Transverse colon (tissue), 4 donors: ENCODE measurements around the gene DMRT2. TPM values are rescaled to one million over a fixed set of nuclear protein-coding genes. Genes with fewer than 3 reads are reported as not detected.

ENCODE experiments used
- DNase-seq: peaks from one replicate; pipeline ENCODE4 v3.0.0-alpha.2; 2019
- H3K27ac ChIP-seq, 4 donors: fragments of 200-600 bp; sonication (generic); 2 replicates each; pipeline ENCODE4 v1.5.1; 2016 to 2018; ENCODE audit warnings: inconsistent platforms in 4 of 4
- H3K27me3 ChIP-seq: fragments of 200-600 bp; sonication (generic); 2 replicates; pipeline ENCODE4 v1.5.1; 2017; ENCODE audit warnings: inconsistent platforms
- H3K36me3 ChIP-seq, 4 donors: fragments of 200-600 bp; sonication (generic); 2 replicates each; pipeline ENCODE4 v1.5.1; 2017 to 2019; ENCODE audit warnings: inconsistent platforms in 4 of 4
- H3K4me1 ChIP-seq, 4 donors: fragments of 200-600 bp; sonication (generic); 2 replicates each; pipeline ENCODE4 v1.5.1; 2017 to 2020; ENCODE audit warnings: inconsistent platforms in 4 of 4
- H3K4me3 ChIP-seq, 4 donors: fragments of 200-600 bp; sonication (generic); 1 replicate in 1 of 4; 2 replicates in 3 of 4; pipeline versions ENCODE4 v1.5.1 to v1.6.1; 2017 to 2019; ENCODE audit warnings: inconsistent platforms in 4 of 4
- H3K9me3 ChIP-seq, 2 donors: fragments of 200-600 bp; sonication (generic); 2 replicates each; pipeline ENCODE4 v1.5.1; 2017 to 2019; ENCODE audit warnings: inconsistent platforms in 2 of 2
- CTCF ChIP-seq, 5 experiments: fragments of 200-600 bp in 3 of 5; fragments of 450-650 bp in 2 of 5; sonication (generic) in 3 of 5; IDR thresholded peaks; 1 replicate in 2 of 5; 2 replicates in 3 of 5; pipeline ENCODE4 v1.5.1; 2016 to 2017; ENCODE audit warnings: antibody characterized with exemption in 5 of 5, inconsistent platforms in 3 of 5, mild to moderate bottlenecking in 2 of 5, moderate library complexity in 1 of 5
- EP300 ChIP-seq: sonication (generic); formaldehyde crosslinking; IDR thresholded peaks from one replicate; pipeline ENCODE4 v1.6.1; 2017; ENCODE audit warnings: antibody characterized with exemption, low read depth
- POLR2A ChIP-seq: fragments of 450-650 bp; IDR thresholded peaks from one replicate; pipeline ENCODE4 v1.6.1; 2016; ENCODE audit warnings: antibody characterized with exemption, mild to moderate bottlenecking, moderate library complexity
- POLR2AphosphoS5 ChIP-seq, 3 donors: sonication (generic); formaldehyde crosslinking; IDR thresholded peaks; one replicate each; pipeline ENCODE4 v1.6.1; 2016; ENCODE audit warnings: antibody characterized with exemption in 3 of 3
- WGBS, 2 donors: methylation state at CpG; one replicate each; pipeline ENCODE4 v1.1.5; 2018; ENCODE audit warnings: low coverage in 1 of 2; 5-methylcytosine and 5-hydroxymethylcytosine counted together
- in situ Hi-C, 4 donors: fragments of 200-750 bp; cut with MboI; loops; one replicate each; pipeline versions ENCODE4 v1.15.0 to v1.15.1; 2017; ENCODE audit warnings: low sequenced_read_pairs in 3 of 4, low pct_ligation_motif_present in 1 of 4, low pct_unique_long_range_greater_than_20kb in 1 of 4
- intact Hi-C: fragments of 100-400 bp; cut with DNase I; formaldehyde crosslinking; loops from one replicate; pipeline ENCODE4 v1.15.1; 2023; ENCODE audit warnings: low total_unique reads
- total RNA-seq, 4 donors: library from RNA; depleted of rRNA; stranded (reverse); fragments of >200 nt; gene quantifications; one replicate each; pipeline ENCODE4 v1.1.0, GENCODE V29; 2016

DMRT2 gene
- total RNA-seq, 4 donors from 2014 or later: 1.1 to 3.8 (median 2.4) TPM

GRCh38 chr9:1085086-1085485, 34.9 kb downstream of the DMRT2 start:
- intact Hi-C loops (no loop called here), in situ Hi-C loops (loop anchor here in 1 of 4 donors (25.0 kb wide), 1 partner anchor 352 kb away; no protein-coding TSS in a partner anchor)
- Histone ChIP-seq H3K4me3 (no peak overlapping the region), H3K4me1 (no peaks in the 10 kb centered on the region), H3K9me3 (no peaks in the 10 kb centered on the region), H3K36me3 (no peaks in the 10 kb centered on the region), H3K27ac (no peak overlapping the region), H3K27me3 (peaks cover 13% of the 10 kb centered on the region)
- DNase-seq: no peak
- no peak for TF ChIP-seq CTCF (IDR thresholded peaks at IDR 0.05)
- WGBS, 2 donors: 78 to 100% methylated on average over 2 to 4 of the region's 4 CpGs

DNA sequence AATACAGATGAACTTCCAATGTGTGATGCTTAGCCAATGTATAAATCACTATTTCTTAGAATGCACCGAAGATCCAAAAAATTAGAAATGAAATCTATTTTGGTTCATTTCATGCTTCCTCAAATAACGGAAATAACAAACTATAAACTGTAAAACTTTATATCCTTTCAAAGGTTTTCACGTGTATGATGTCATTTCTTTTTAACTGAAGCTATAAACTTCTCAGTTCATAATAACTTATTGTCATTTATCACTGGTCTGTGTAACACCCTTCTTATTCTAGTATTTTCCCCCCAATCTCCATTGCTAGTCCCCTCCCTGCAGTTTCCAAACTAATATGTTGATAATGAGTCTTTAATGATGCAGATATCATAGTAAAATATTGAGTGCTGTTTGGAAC, 36.4 kb downstream of the DMRT2 start:
- no peak for DNase-seq
- WGBS, 2 donors: 38 to 44% methylated on average over 3 of the region's 3 CpGs
- Histone ChIP-seq H3K4me1 (no peaks in the 10 kb centered on the region), H3K27ac (no peak overlapping the region), H3K36me3 (no peaks in the 10 kb centered on the region), H3K9me3 (no peaks in the 10 kb centered on the region), H3K4me3 (no peak overlapping the region), H3K27me3 (peaks cover 13% of the 10 kb centered on the region)
- no peak for TF ChIP-seq CTCF (IDR thresholded peaks at IDR 0.05)
- in situ Hi-C loops (loop anchor here in 1 of 4 donors (25.0 kb wide), 1 partner anchor 351 kb away; no protein-coding TSS in a partner anchor), intact Hi-C loops (no loop called here)

GRCh38 chr9:1087120-1087881, 37.1 kb downstream of the DMRT2 start:
- Histone ChIP-seq H3K27me3 (peaks cover 11% of the 10 kb centered on the region), H3K27ac (no peak overlapping the region), H3K36me3 (no peaks in the 10 kb centered on the region), H3K4me3 (no peak overlapping the region), H3K4me1 (no peaks in the 10 kb centered on the region), H3K9me3 (no peaks in the 10 kb centered on the region)
- intact Hi-C loops: no loop called here
- no peak for DNase-seq
- TF ChIP-seq POLR2A (no peak), EP300 (no peak), CTCF (IDR thresholded peaks at IDR 0.05) (no peak), POLR2AphosphoS5 (IDR thresholded peaks at IDR 0.05) (no peak)
- 71 to 84% methylated on average over 5 to 7 of the region's 7 CpGs for WGBS, 2 donors
- in situ Hi-C loops: loop anchor here in 1 of 4 donors (25.0 kb wide), 1 partner anchor 350 kb away; no protein-coding TSS in a partner anchor

- Histone ChIP-seq H3K4me3 (no peak overlapping the region), H3K9me3 (no peaks in the 10 kb centered on the region), H3K27me3 (no peaks in the 10 kb centered on the region), H3K4me1 (no peaks in the 10 kb centered on the region), H3K27ac (no peak overlapping the region), H3K36me3 (no peaks in the 10 kb centered on the region)
- intact Hi-C loops: no loop called here
- in situ Hi-C loops: loop anchor here in 1 of 4 donors (25.0 kb wide), 1 partner anchor 343 kb away; no protein-coding TSS in a partner anchor
- TF ChIP-seq EP300: no peak
- TF ChIP-seq CTCF (IDR thresholded peaks at IDR 0.05): no peak
- TF ChIP-seq POLR2AphosphoS5 (IDR thresholded peaks at IDR 0.05): no peak
- no peak for TF ChIP-seq POLR2A
- DNase-seq: no peak
- 64 to 88% methylated on average over 2 to 3 of the region's 3 CpGs for WGBS, 2 donors
Observed at GRCh38 chr9:1094749-1095148, 44.6 kb downstream of the DMRT2 start.
